Right lobe of liver (tissue), 6 donors: ENCODE data around the gene CYBRD1. TPM values are rescaled to one million over a fixed set of nuclear protein-coding genes. Genes with fewer than 3 reads are reported as not detected.

Experiments
- ATAC-seq, 4 donors: fragments of 200-7000 bp; cut with Tn5 transposase; one replicate each; pipeline ENCODE4 v1.9.1; 2020; ENCODE audit warnings: mild to moderate bottlenecking in 4 of 4, moderate library complexity in 4 of 4
- DNase-seq, 3 donors: peaks; one replicate each; pipeline ENCODE4 v3.0.0-alpha.2; 2020
- H3K27ac ChIP-seq, 3 donors: fragments of 200-600 bp; one replicate each; pipeline ENCODE4 v1.8.0; 2022
- H3K27me3 ChIP-seq, 2 donors: fragments of 200-600 bp; one replicate each; pipeline ENCODE4 v1.8.0; 2022
- H3K36me3 ChIP-seq, 4 donors: fragments of 200-600 bp; sonication (generic) in 1 of 4; one replicate each; pipeline versions ENCODE4 v1.5.1 to v1.8.0; 2017 to 2022; ENCODE audit warnings: control low read depth in 1 of 4
- H3K4me1 ChIP-seq, 4 donors: fragments of 200-600 bp; sonication (generic) in 1 of 4; one replicate each; pipeline versions ENCODE4 v1.5.1 to v1.8.0; 2017 to 2022; ENCODE audit warnings: control low read depth in 1 of 4
- H3K4me3 ChIP-seq, 3 donors: fragments of 200-600 bp; one replicate each; pipeline ENCODE4 v1.8.0; 2022
- H3K9me3 ChIP-seq, 4 donors: fragments of 200-600 bp; sonication (generic) in 1 of 4; one replicate each; pipeline versions ENCODE4 v1.5.1 to v1.8.0; 2017 to 2022; ENCODE audit warnings: control low read depth in 1 of 4
- CTCF ChIP-seq, 4 donors: fragments of 200-600 bp in 3 of 4; fragments of 450-650 bp in 1 of 4; IDR thresholded peaks; one replicate each; pipeline versions ENCODE4 v1.5.1 to v1.8.0; 2016 to 2022; ENCODE audit warnings: antibody characterized with exemption in 4 of 4, mild to moderate bottlenecking in 2 of 4
- POLR2A ChIP-seq: fragments of 450-650 bp; IDR thresholded peaks from one replicate; pipeline ENCODE4 v1.6.1; 2017; ENCODE audit warnings: antibody characterized with exemption, mild to moderate bottlenecking
- WGBS: methylation state at CpG from one replicate; pipeline ENCODE4 v1.1.6; 2018; ENCODE audit warnings: low coverage, low lambda C conversion rate; ENCODE audit not compliant: insufficient coverage; ENCODE audit errors: missing lambda C conversion rate; 5-methylcytosine and 5-hydroxymethylcytosine counted together
- intact Hi-C, 2 donors: fragments of 100-400 bp; cut with DNase I; formaldehyde crosslinking; loops; one replicate each; pipeline versions ENCODE4 v1.11.2 to v1.14.1; 2022
- total RNA-seq, 6 experiments: library from RNA; depleted of rRNA in 2 of 6; stranded (reverse); fragments of >200 nt in 2 of 6; fragmentation: NEBNext Ultra II Directional in 3 of 6; extraction: Animal tissue kit (Norgen Biotek cat#: 25700) in 3 of 6; gene quantifications; one replicate each; pipeline versions ENCODE4 v1.1.0 to v1.2.4, GENCODE V29; 2016 to 2023
- donor health status: DM: no; HTN: yes; CAD: no.
- donor health status: DM: no; HTN: no; CAD: no.
- donor health status: DM: no; HTN: no; CAD: no.
- donor health status: DM: no; HTN: yes; CAD: no.
- donor health status: DM: no; HTN: yes; CAD: no.

CYBRD1 gene
- total RNA-seq, 6 experiments from 2014 or later = 7.3 to 15.1 (median 10.9) TPM

- no peak for TF ChIP-seq POLR2A
- TF ChIP-seq CTCF (IDR thresholded peaks at IDR 0.05) = no peak
- no peaks in the 10 kb centered on the region for H3K4me1 ChIP-seq
- no peaks in the 10 kb centered on the region for H3K27me3 ChIP-seq
- WGBS = 89% methylated on average over 3 of the region's 3 CpGs
- intact Hi-C loops = no loop called here
- DNase-seq (no peak), ATAC-seq (no peak)
- no peaks in the 10 kb centered on the region for H3K9me3 ChIP-seq
- H3K4me3 ChIP-seq = no peak overlapping the region
- no peak overlapping the region for H3K27ac ChIP-seq
- no peaks in the 10 kb centered on the region for H3K36me3 ChIP-seq
Measured at GRCh38 chr2:171563301-171563700, 41.0 kb downstream of the CYBRD1 start.

DNA sequence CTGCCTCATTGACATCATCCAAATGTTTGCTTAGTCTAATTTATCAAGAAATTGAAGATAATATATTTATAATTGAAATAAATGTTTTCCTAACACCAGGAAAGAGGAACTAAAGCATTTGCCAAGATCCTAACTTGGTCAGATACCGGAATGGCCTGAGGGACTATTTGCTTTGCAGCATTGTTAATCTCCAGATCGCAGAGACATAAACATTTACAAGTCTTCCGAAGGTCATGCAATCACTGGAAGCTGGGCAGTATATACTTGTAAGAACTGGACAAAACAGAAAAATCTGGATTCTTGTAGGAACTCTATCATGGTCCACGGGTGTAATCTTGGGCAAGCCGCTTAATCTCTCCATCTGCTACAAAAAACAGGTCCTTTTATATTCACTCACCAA, 42.2 kb downstream of the CYBRD1 start:
- no peaks in the 10 kb centered on the region for H3K36me3 ChIP-seq
- TF ChIP-seq POLR2A = no peak
- TF ChIP-seq CTCF (IDR thresholded peaks at IDR 0.05) = no peak
- H3K9me3 ChIP-seq = no peaks in the 10 kb centered on the region
- no peak overlapping the region for H3K27ac ChIP-seq
- DNase-seq (no peak), ATAC-seq (no peak)
- no peaks in the 10 kb centered on the region for H3K4me1 ChIP-seq
- no peak overlapping the region for H3K4me3 ChIP-seq
- intact Hi-C loops = no loop called here
- H3K27me3 ChIP-seq = no peaks in the 10 kb centered on the region
- 70% methylated on average over 5 of the region's 5 CpGs for WGBS

DNA sequence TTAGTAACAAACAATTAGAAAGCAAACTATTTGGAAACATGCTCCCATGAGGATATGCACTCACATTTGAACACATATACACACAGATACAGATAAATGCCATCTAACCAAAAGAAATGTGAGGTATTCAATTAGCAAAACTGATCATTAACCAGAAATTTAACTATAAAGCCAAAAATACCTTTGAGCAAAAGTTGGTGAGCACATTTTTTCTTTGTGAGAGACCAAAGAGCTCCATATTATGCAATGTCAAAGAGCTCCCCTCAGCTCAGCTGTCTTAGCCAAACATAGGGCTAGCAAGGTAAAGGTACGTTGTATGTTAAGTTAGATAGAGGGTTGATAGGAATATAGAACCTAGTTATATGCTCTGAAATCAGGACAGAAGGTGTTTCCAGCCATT, 43.8 kb downstream of the CYBRD1 start:
- intact Hi-C loops = no loop called here
- Histone ChIP-seq H3K4me3 (no peak overlapping the region), H3K27ac (no peak overlapping the region), H3K9me3 (no peaks in the 10 kb centered on the region), H3K4me1 (no peaks in the 10 kb centered on the region), H3K27me3 (no peaks in the 10 kb centered on the region), H3K36me3 (no peaks in the 10 kb centered on the region)
- no peak for TF ChIP-seq POLR2A
- TF ChIP-seq CTCF (IDR thresholded peaks at IDR 0.05) = no peak
- WGBS = 0% methylated on average over 1 of the region's 1 CpG
- ATAC-seq = no peak
- DNase-seq = no peak

DNA sequence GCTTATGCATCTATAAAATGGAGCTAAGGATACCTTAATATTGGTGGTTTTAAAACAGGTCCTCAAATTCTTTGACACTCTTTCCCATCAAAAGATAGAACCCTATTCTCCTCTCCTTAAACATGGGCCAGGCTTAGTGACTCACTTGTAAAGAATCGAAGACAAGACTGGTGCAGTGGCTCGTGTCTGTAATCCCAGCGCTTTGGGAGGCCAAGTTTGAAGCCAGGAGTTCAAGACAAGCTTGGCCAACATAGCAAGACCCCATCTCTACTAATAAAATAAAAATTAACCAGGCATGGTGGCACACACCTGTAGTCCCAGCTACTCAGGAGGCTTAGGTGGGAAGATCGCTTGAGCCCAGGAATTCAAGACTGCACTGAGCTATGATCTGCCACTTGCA, 44.5 kb downstream of the CYBRD1 start:
- no peaks in the 10 kb centered on the region for H3K9me3 ChIP-seq
- TF ChIP-seq POLR2A (no peak), CTCF (IDR thresholded peaks at IDR 0.05) (no peak)
- H3K4me3 ChIP-seq = no peak overlapping the region
- intact Hi-C loops = no loop called here
- no peak overlapping the region for H3K27ac ChIP-seq
- DNase-seq (no peak), ATAC-seq (no peak)
- 74% methylated on average over 3 of the region's 4 CpGs for WGBS
- H3K27me3 ChIP-seq = no peaks in the 10 kb centered on the region
- H3K4me1 ChIP-seq = no peaks in the 10 kb centered on the region
- no peaks in the 10 kb centered on the region for H3K36me3 ChIP-seq

DNA sequence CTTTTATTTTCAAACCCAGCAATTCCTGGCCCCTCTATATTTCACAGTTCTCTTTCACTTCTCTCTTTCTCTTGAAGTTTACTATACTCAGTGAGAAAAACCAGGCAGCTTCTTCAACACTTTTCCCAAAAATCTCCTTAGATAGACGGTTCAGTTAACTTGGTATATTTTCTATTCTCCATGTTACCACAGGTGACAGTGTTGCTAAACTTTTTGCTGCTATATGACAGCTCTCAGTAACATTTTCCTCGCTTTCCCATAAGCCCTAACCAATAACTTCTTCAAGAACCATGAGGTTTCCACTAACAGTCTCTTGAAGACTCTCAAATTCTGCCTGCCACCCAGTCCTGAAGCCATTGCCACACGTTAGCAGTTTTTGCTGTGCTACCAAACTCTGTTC, 45.8 kb downstream of the CYBRD1 start:
- no peak for ATAC-seq
- intact Hi-C loops = no loop called here
- no peaks in the 10 kb centered on the region for H3K9me3 ChIP-seq

More for the DNA sequence above, 45.8 kb downstream of the CYBRD1 start:
- Histone ChIP-seq H3K4me1 (no peaks in the 10 kb centered on the region), H3K36me3 (no peaks in the 10 kb centered on the region), H3K4me3 (no peak overlapping the region), H3K27ac (no peak overlapping the region), H3K27me3 (no peaks in the 10 kb centered on the region)
- no peak for TF ChIP-seq POLR2A
- TF ChIP-seq CTCF (IDR thresholded peaks at IDR 0.05) = no peak
- WGBS = 53% methylated on average over 3 of the region's 3 CpGs
- DNase-seq = no peak
